OCI-LY7 (cell line): ENCODE data around the gene GABRG3. TPM values are rescaled to one million over a fixed set of nuclear protein-coding genes. Genes with fewer than 3 reads are reported as not detected.

ENCODE experiments used
- BruUV-seq: library from RNA; stranded (reverse); fragments of 400-500 nt; replicated peaks from 2 replicates; lab custom pipeline; 2021; lab: Mats Ljungman, UMichigan
- CTCF ChIA-PET: fragments of 300-600 bp; sonication (Branson Sonifier 250); formaldehyde crosslinking; loops from one replicate; lab custom pipeline; 2022; ENCODE audit warnings: antibody characterized with exemption; ENCODE audit not compliant: unreplicated experiment; lab: Charles Lee
- POLR2A ChIA-PET: fragments of 300-600 bp; sonication (Branson Sonifier 250); formaldehyde crosslinking; loops from one replicate; lab custom pipeline; 2022; ENCODE audit warnings: antibody characterized with exemption; lab: Charles Lee
- DNase-seq: peaks from one replicate; pipeline ENCODE4 v3.0.0-alpha.2; 2015; ENCODE audit warnings: low spot score
- H2AFZ ChIP-seq: fragments of 200-600 bp; sonication (generic), shearing (Covaris generic); 2 replicates; pipeline ENCODE4 v1.6.1; 2014; ENCODE audit warnings: mild to moderate bottlenecking, antibody characterized with exemption, low read length, moderate library complexity
- H3K27ac ChIP-seq: fragments of 200-600 bp; sonication (generic); 2 replicates; pipeline ENCODE4 v1.5.1; 2014; ENCODE audit warnings: mixed run types, low read depth, mild to moderate bottlenecking, moderate library complexity, low read length, inconsistent platforms; ENCODE audit not compliant: poor library complexity, severe bottlenecking
- H3K36me3 ChIP-seq: fragments of 200-600 bp; sonication (generic); 2 replicates; pipeline ENCODE4 v1.6.1; 2014; ENCODE audit warnings: mild to moderate bottlenecking, antibody characterized with exemption, low read length, moderate library complexity, mixed read lengths; ENCODE audit not compliant: insufficient read depth
- H3K4me1 ChIP-seq: fragments of 200-600 bp; sonication (generic); 2 replicates; pipeline ENCODE4 v1.5.1; 2014; ENCODE audit warnings: mild to moderate bottlenecking, low read length; ENCODE audit not compliant: insufficient read depth, poor library complexity, severe bottlenecking
- H3K4me2 ChIP-seq: fragments of 200-600 bp; sonication (generic); 2 replicates; pipeline ENCODE4 v1.6.1; 2014; ENCODE audit warnings: mild to moderate bottlenecking, low read length
- H3K4me3 ChIP-seq: fragments of 200-600 bp; sonication (generic); 2 replicates; pipeline ENCODE4 v1.5.1; 2014; ENCODE audit warnings: mild to moderate bottlenecking, low read depth, low read length; ENCODE audit not compliant: poor library complexity, severe bottlenecking
- H3K79me2 ChIP-seq: fragments of 200-600 bp; sonication (generic); 2 replicates; pipeline ENCODE4 v1.6.1; 2016; ENCODE audit warnings: low read depth, mild to moderate bottlenecking, low read length, moderate library complexity, mixed read lengths; ENCODE audit not compliant: insufficient read depth
- H3K9me2 ChIP-seq: fragments of 200-600 bp; sonication (generic); 2 replicates; pipeline ENCODE4 v1.6.1; 2016; ENCODE audit warnings: mild to moderate bottlenecking, low read length, mixed read lengths; ENCODE audit not compliant: insufficient read depth
- H3K9me3 ChIP-seq: fragments of 200-600 bp; sonication (generic); 2 replicates; pipeline ENCODE4 v1.6.1; 2014; ENCODE audit warnings: mild to moderate bottlenecking, mixed run types, low read length, mixed read lengths
- H4K20me1 ChIP-seq: fragments of 200-600 bp; sonication (generic); 2 replicates; pipeline ENCODE4 v1.6.1; 2014; ENCODE audit warnings: mild to moderate bottlenecking, antibody characterized with exemption, low read length, moderate library complexity, mixed read lengths; ENCODE audit not compliant: insufficient read depth
- CTCF ChIP-seq: fragments of 200-600 bp; sonication (generic); conservative IDR thresholded peaks from 2 replicates; pipeline ENCODE4 v1.5.1; 2014; ENCODE audit warnings: mild to moderate bottlenecking, antibody characterized with exemption, low read length, moderate library complexity, mixed read lengths
- EZH2phosphoT487 ChIP-seq: fragments of 200-600 bp; sonication (generic); IDR thresholded peaks from 2 replicates; pipeline ENCODE4 v1.6.1; 2018; ENCODE audit warnings: low read depth, borderline replicate concordance, mild to moderate bottlenecking, mixed run types, antibody characterized with exemption, low read length, moderate library complexity, mixed read lengths
- intact Hi-C: fragments of 100-400 bp; cut with micrococcal nuclease; formaldehyde crosslinking; loops from one replicate; pipeline ENCODE4 v1.10.0; 2022; ENCODE audit not compliant: unreplicated experiment
- total RNA-seq, 2 experiments: library from RNA; depleted of rRNA in 1 of 2; stranded (reverse); fragments of >200 nt in 1 of 2; shearing (Covaris generic) in 1 of 2; gene quantifications; 2 replicates each; pipeline ENCODE4 v1.2.3, GENCODE V29; 2014 to 2022

Gene GABRG3
- total RNA-seq, 2 experiments from 2014 or later: not detected

GRCh38 chr15:27065785-27066184 lies 94.8 kb downstream of the GABRG3 start:
- Histone ChIP-seq H3K4me3 (no peak overlapping the region), H3K4me2 (no peak overlapping the region), H3K36me3 (no peaks in the 10 kb centered on the region), H4K20me1 (no peaks in the 10 kb centered on the region), H3K9me3 (no peaks in the 10 kb centered on the region), H3K79me2 (no peaks in the 10 kb centered on the region), H3K9me2 (no peaks in the 10 kb centered on the region), H2AFZ (no peak overlapping the region), H3K27ac (no peak overlapping the region), H3K4me1 (no peaks in the 10 kb centered on the region)
- TF ChIP-seq CTCF (no peak), EZH2phosphoT487 (no peak)
- POLR2A ChIA-PET: no interaction called here
- no peak for DNase-seq
- CTCF ChIA-PET: no interaction called here
- intact Hi-C loops: no loop called here
- BruUV-seq: no TSS peak

- ChIA-PET CTCF (no interaction called here), POLR2A (no interaction called here)
- Histone ChIP-seq H4K20me1 (no peaks in the 10 kb centered on the region), H3K4me2 (no peak overlapping the region), H3K4me3 (no peak overlapping the region), H3K9me2 (no peaks in the 10 kb centered on the region), H2AFZ (no peak overlapping the region), H3K79me2 (no peaks in the 10 kb centered on the region), H3K36me3 (no peaks in the 10 kb centered on the region), H3K27ac (no peak overlapping the region), H3K9me3 (no peaks in the 10 kb centered on the region), H3K4me1 (no peaks in the 10 kb centered on the region)
- intact Hi-C loops: no loop called here
- DNase-seq: no peak
- TF ChIP-seq CTCF (no peak), EZH2phosphoT487 (no peak)
- no TSS peak for BruUV-seq
Observed at GRCh38 chr15:27066446-27066845, 95.5 kb downstream of the GABRG3 start.

- CTCF ChIA-PET: no interaction called here
Observed at GRCh38 chr15:27067175-27067574, 96.2 kb downstream of the GABRG3 start.

More at GRCh38 chr15:27067175-27067574, 96.2 kb downstream of the GABRG3 start:
- Histone ChIP-seq H3K4me3 (no peak overlapping the region), H2AFZ (no peak overlapping the region), H3K9me3 (no peaks in the 10 kb centered on the region), H3K9me2 (no peaks in the 10 kb centered on the region), H3K4me1 (no peaks in the 10 kb centered on the region), H3K27ac (no peak overlapping the region), H3K36me3 (no peaks in the 10 kb centered on the region), H4K20me1 (no peaks in the 10 kb centered on the region), H3K79me2 (no peaks in the 10 kb centered on the region), H3K4me2 (no peak overlapping the region)
- POLR2A ChIA-PET: interaction anchor here (1.2 kb wide), 1 partner anchor 12 kb away, joined by 3 read pairs; no protein-coding TSS in a partner anchor
- BruUV-seq: no TSS peak
- DNase-seq: no peak
- intact Hi-C loops: no loop called here
- no peak for TF ChIP-seq EZH2phosphoT487
- TF ChIP-seq CTCF: no peak
